ENCODE measurements around the gene PEAR1.

DNA sequence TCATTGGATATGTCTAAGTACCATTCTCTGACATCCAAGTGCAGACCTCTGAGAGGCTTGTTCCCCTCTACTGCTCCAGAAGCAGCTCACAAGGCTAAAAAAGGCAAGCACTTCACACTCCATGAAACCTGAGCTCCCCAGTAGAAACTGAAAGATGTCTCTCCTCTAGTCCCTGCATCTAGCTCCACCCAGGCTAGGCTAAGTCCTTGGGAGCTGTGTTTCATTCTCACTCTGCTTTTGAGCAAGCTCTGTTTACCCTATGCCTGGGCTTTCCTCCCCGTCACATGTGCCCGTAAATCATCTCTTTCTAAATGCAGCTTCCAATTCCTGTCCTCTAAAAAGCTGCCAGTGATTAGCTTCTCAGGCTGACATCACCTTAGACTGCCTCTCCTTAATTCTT, 65.9 kb downstream of the PEAR1 start:
- TF ChIP-seq POLR2AphosphoS5 (IDR thresholded peaks at IDR 0.05; ENCODE audit: borderline replicate concordance, low read depth, low read length) (no peak), EZH2 (IDR thresholded peaks at IDR 0.05) (no peak), FOXP2 (optimal IDR thresholded peaks at IDR 0.05; ENCODE audit: control extremely low read depth, extremely low read length, insufficient read depth) (no peak)
